ENCODE results near the gene RRAS2. TPM values are rescaled to one million over a fixed set of nuclear protein-coding genes. Genes with fewer than 3 reads are reported as not detected.
"Not testable (repeated sequence)": the region's sequence is repeated elsewhere in the genome, so short reads cannot be mapped to it uniquely, and the experiment has no call there.

Gene RRAS2
- total RNA-seq, 4 donors from 2014 or later: 35.5 to 162 (median 77.6) TPM

- peak in 1 of 6 experiments; percentile 5 for TF ChIP-seq CTCF (IDR thresholded peaks at IDR 0.05)
- TF ChIP-seq POLR2A (IDR thresholded peaks at IDR 0.05): peak in 1 of 2 donors; percentile 7
These were observed 100.6 kb downstream of the RRAS2 start for GRCh38 chr11:14258221-14258935.

GRCh38 chr11:14255238-14255534, 103.8 kb downstream of the RRAS2 start:
- Histone ChIP-seq H3K27ac (no peak overlapping the region), H3K4me1 (peaks cover 0 to 24% (median 2%) of the 10 kb centered on the region in 4 donors), H3K36me3 (peaks cover 0 to 6% (median 0%) of the 10 kb centered on the region in 3 donors), H3K27me3 (no peaks in the 10 kb centered on the region), H3K4me3 (no peak overlapping the region), H3K9me3 (no peaks in the 10 kb centered on the region)
- DNase-seq: no peak
- TF ChIP-seq POLR2A (IDR thresholded peaks at IDR 0.05) (no peak), CTCF (IDR thresholded peaks at IDR 0.05) (no peak)

More at GRCh38 chr11:14258221-14258935, 100.6 kb downstream of the RRAS2 start:
- H3K27me3 ChIP-seq: no peaks in the 10 kb centered on the region
- peak in 1 of 3 donors; percentile 78 for DNase-seq
- H3K9me3 ChIP-seq: no peaks in the 10 kb centered on the region
- peaks cover 0 to 26% (median 2%) of the 10 kb centered on the region in 4 donors for H3K4me1 ChIP-seq
- peak overlapping the region in 2 of 4 donors; percentile 64 to 79 for H3K27ac ChIP-seq
- H3K36me3 ChIP-seq: peaks cover 0 to 13% (median 0%) of the 10 kb centered on the region in 3 donors
- H3K4me3 ChIP-seq: no peak overlapping the region

- H3K27me3 ChIP-seq: no peaks in the 10 kb centered on the region
- H3K4me3 ChIP-seq: no peak overlapping the region
- H3K36me3 ChIP-seq: peaks cover 0 to 6% (median 0%) of the 10 kb centered on the region in 3 donors
- DNase-seq: no peak
- H3K4me1 ChIP-seq: peaks cover 0 to 19% (median 2%) of the 10 kb centered on the region in 4 donors
- no peaks in the 10 kb centered on the region for H3K9me3 ChIP-seq
- TF ChIP-seq POLR2A (IDR thresholded peaks at IDR 0.05) (no peak), CTCF (IDR thresholded peaks at IDR 0.05) (no peak)
- no peak overlapping the region for H3K27ac ChIP-seq
These were observed 104.3 kb downstream of the RRAS2 start for GRCh38 chr11:14254533-14255237.

- no peaks in the 10 kb centered on the region for H3K27me3 ChIP-seq
- no peaks in the 10 kb centered on the region for H3K9me3 ChIP-seq
- H3K4me3 ChIP-seq: no peak overlapping the region
- peaks cover 0 to 6% (median 0%) of the 10 kb centered on the region in 3 donors for H3K36me3 ChIP-seq
- no peak for DNase-seq
- no peak overlapping the region for H3K27ac ChIP-seq
- no peak for TF ChIP-seq POLR2A (IDR thresholded peaks at IDR 0.05)
- H3K4me1 ChIP-seq: peaks cover 0 to 11% (median 5%) of the 10 kb centered on the region in 4 donors
These were observed 105.1 kb downstream of the RRAS2 start for GRCh38 chr11:14253840-14254239.

DNA sequence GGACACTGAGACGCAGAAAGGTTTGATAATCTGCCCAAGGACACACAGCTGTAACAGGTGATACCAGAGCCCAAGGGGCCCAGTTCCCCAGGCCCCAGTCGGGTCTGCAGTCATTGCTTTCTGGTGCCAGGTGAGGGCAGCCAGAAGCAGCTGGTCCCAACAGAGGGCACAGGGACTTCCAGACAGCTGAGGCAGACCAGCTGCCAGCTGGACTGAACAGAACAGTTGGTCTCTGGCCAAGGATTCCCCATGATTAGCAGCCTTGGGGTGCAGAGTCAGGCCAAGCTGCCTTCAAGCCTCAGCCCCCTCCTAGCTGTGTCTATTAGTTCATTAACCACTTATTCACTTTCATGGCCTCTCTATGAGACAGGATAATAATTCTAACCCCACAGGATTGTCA, 105.6 kb downstream of the RRAS2 start:
- H3K27ac ChIP-seq: no peak overlapping the region
- no peaks in the 10 kb centered on the region for H3K9me3 ChIP-seq
- TF ChIP-seq CTCF (IDR thresholded peaks at IDR 0.05): no peak
- DNase-seq: no peak
- H3K36me3 ChIP-seq: peaks cover 0 to 6% (median 0%) of the 10 kb centered on the region in 3 donors
- peaks cover 0 to 11% (median 7%) of the 10 kb centered on the region in 4 donors for H3K4me1 ChIP-seq
- no peak overlapping the region for H3K4me3 ChIP-seq
- H3K27me3 ChIP-seq: no peaks in the 10 kb centered on the region

GRCh38 chr11:14252501-14252900, 106.5 kb downstream of the RRAS2 start:
- not testable (repeated sequence) for DNase-seq, H3K4me1 ChIP-seq, H3K27me3 ChIP-seq, H3K9me3 ChIP-seq, H3K4me3 ChIP-seq, H3K27ac ChIP-seq, H3K36me3 ChIP-seq

Measured in Peyer's patch (tissue), 4 donors.